Hepatocyte (in vitro differentiated cells): ENCODE results near the gene DHX57.

ENCODE experiments used
- CTCF ChIP-seq: fragments of 200-600 bp; sonication (generic); IDR thresholded peaks from 2 replicates; pipeline ENCODE4 v1.5.1; 2016; ENCODE audit warnings: antibody characterized with exemption, mild to moderate bottlenecking; ENCODE audit not compliant: poor library complexity
- EZH2phosphoT487 ChIP-seq: fragments of 200-600 bp; sonication (generic); IDR thresholded peaks from one replicate; pipeline ENCODE4 v1.6.1; 2018; ENCODE audit warnings: antibody characterized with exemption, mild to moderate bottlenecking, low read depth, moderate library complexity; ENCODE audit not compliant: unreplicated experiment, severe bottlenecking

GRCh38 chr2:38887902-38888554 is 12.3 kb upstream of the DHX57 start:
- no peak for TF ChIP-seq CTCF
- TF ChIP-seq EZH2phosphoT487 = no peak
